Parathyroid adenoma (tissue), 2 donors: ENCODE results near the gene BAIAP2.
A peak's percentile ranks its signal among the peaks of the same experiment; 100 is the strongest.

ENCODE experiments used
- H2AFZ ChIP-seq: fragments of 300-600 bp; sonication (generic); one replicate; pipeline ENCODE4 v1.7.0; 2017; ENCODE audit warnings: antibody characterized with exemption, mild to moderate bottlenecking
- H3K27ac ChIP-seq: fragments of 300-600 bp; sonication (generic); one replicate; pipeline ENCODE4 v1.7.0; 2017
- H3K27me3 ChIP-seq: fragments of 300-600 bp; sonication (generic); one replicate; pipeline ENCODE4 v1.7.0; 2017; ENCODE audit warnings: low read length; ENCODE audit not compliant: control insufficient read depth, insufficient read depth
- H3K36me3 ChIP-seq: fragments of 300-600 bp; sonication (generic); one replicate; pipeline ENCODE4 v1.7.0; 2017; ENCODE audit warnings: low read length; ENCODE audit not compliant: control insufficient read depth, insufficient read depth
- H3K4me1 ChIP-seq: fragments of 300-600 bp; sonication (generic); one replicate; pipeline ENCODE4 v1.7.0; 2017; ENCODE audit warnings: control low read depth
- H3K4me2 ChIP-seq: fragments of 300-600 bp; sonication (generic); one replicate; pipeline ENCODE4 v1.7.0; 2017; ENCODE audit warnings: low read length
- H3K4me3 ChIP-seq: fragments of 300-600 bp; sonication (generic); one replicate; pipeline ENCODE4 v1.7.0; 2017; ENCODE audit warnings: low read depth, low read length
- H3K79me2 ChIP-seq: fragments of 300-600 bp; sonication (generic); one replicate; pipeline ENCODE4 v1.7.0; 2017; ENCODE audit warnings: control low read depth
- H3K9ac ChIP-seq: fragments of 300-600 bp; sonication (generic); one replicate; pipeline ENCODE4 v1.7.0; 2017; ENCODE audit warnings: mild to moderate bottlenecking
- H3K9me3 ChIP-seq: fragments of 300-600 bp; sonication (generic); one replicate; pipeline ENCODE4 v1.7.0; 2017; ENCODE audit warnings: low read length; ENCODE audit not compliant: control insufficient read depth
- TF ChIP-seq, protein P1 (sequence below): fragments of 300-600 bp; sonication (generic); IDR thresholded peaks from one replicate; pipeline ENCODE4 v1.7.0; 2017; ENCODE audit warnings: antibody characterized with exemption, mild to moderate bottlenecking
- donor health status: primary hyperparathyroidism.

Gene BAIAP2

DNA sequence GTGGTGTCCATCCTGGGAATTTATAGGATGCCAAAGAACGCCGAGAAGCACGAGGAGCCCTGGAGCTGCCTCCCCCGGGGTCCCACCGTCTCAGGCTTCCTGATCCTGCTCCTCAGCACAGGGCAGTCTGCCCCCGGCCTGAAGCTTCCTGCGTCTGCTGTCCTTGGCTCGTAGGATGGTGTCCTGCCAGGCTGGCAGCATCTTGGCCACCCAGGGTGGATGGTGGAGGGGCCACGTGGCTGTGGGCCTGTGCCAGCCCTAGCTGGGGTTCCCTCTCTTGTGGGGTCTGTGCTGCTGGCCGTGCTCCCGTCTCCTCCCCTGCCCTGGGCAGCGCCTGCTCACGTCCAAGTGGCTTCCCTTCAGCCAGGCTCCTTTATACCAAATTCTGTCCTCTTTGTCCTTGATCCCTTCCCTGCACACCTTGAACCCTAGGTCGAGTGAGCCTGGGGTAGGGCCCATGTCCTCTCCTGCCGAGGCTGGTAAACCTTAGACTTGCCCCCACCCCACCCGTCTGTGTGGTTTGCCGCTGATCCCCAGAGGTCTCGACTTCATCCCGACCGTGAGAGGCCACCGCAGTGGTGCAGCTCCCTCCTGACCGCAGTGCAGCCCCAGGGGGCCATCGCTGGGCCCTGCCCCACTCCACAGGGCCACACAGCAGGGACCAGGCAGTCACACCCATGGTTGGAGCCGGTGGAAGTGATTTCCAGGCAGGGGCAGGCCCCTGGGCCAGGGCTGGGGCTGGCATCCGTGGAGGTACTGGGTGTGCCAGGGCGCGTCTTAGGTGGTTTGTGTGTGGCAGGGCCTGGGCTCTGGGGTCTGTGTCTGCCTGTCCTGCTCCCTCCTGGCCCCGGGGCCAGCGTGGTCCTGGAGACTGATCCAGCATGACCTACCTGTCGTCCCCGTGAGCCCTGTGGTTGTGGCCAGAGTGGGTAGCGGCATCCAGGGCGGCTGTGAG lies 46.5 kb downstream of the BAIAP2 start:
- H3K79me2 ChIP-seq: peaks cover 7% of the 10 kb centered on the region
- peaks cover 8% of the 10 kb centered on the region for H3K4me1 ChIP-seq
- no peak overlapping the region for H3K27ac ChIP-seq
- no peak overlapping the region for H3K4me2 ChIP-seq
- no peaks in the 10 kb centered on the region for H3K27me3 ChIP-seq
- no peak overlapping the region for H2AFZ ChIP-seq
- no peaks in the 10 kb centered on the region for H3K36me3 ChIP-seq
- H3K9me3 ChIP-seq: no peaks in the 10 kb centered on the region
- H3K4me3 ChIP-seq: no peak overlapping the region
- TF ChIP-seq, protein P1, sequence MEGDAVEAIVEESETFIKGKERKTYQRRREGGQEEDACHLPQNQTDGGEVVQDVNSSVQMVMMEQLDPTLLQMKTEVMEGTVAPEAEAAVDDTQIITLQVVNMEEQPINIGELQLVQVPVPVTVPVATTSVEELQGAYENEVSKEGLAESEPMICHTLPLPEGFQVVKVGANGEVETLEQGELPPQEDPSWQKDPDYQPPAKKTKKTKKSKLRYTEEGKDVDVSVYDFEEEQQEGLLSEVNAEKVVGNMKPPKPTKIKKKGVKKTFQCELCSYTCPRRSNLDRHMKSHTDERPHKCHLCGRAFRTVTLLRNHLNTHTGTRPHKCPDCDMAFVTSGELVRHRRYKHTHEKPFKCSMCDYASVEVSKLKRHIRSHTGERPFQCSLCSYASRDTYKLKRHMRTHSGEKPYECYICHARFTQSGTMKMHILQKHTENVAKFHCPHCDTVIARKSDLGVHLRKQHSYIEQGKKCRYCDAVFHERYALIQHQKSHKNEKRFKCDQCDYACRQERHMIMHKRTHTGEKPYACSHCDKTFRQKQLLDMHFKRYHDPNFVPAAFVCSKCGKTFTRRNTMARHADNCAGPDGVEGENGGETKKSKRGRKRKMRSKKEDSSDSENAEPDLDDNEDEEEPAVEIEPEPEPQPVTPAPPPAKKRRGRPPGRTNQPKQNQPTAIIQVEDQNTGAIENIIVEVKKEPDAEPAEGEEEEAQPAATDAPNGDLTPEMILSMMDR: no peak
- H3K9ac ChIP-seq: no peak overlapping the region

DNA sequence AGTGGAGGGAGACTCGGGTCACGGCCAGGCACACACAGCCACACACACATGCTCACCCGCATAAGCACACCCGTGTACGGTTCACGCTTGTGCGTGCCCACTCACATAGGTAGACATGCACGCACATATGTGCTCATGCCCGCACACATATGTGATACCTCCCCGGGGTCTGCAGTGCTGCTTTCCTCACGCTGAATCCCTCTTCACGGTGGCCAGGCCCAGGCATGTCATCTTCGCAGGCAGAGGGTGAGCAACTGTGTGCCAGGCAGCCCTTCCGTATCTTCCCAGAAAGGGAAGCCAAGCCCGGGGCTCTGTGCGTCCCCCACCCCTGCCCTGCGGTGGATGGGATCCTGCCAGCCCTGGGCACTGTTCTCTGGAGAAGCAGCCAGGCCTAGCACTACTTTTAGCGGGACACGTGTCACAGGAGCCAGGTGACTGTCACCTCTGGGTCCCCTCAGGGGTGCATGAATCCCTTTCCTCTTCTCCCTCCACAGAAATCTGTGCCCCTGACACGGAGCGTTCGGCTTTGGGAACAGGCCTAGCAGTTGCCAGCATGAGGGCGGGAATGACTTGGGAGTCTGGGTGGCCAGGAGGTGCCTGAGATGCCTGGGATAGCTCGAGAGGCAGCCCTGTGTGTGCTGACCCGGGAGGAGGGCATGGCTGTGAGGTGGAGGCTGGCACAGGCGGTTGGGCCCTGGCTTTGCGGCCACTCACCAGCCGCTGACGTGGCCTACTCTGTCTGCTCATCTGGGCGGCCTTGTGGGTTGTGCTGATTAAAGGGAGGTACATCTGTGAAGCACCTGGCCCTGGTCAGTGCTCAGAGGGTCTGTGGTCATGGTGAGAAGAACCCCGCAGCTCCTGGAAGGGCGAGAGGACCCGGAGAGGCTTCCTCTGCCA lies 47.5 kb downstream of the BAIAP2 start:
- Histone ChIP-seq H3K4me1 (peaks cover 8% of the 10 kb centered on the region), H3K9ac (no peak overlapping the region)
- TF ChIP-seq, protein P1: no peak

DNA sequence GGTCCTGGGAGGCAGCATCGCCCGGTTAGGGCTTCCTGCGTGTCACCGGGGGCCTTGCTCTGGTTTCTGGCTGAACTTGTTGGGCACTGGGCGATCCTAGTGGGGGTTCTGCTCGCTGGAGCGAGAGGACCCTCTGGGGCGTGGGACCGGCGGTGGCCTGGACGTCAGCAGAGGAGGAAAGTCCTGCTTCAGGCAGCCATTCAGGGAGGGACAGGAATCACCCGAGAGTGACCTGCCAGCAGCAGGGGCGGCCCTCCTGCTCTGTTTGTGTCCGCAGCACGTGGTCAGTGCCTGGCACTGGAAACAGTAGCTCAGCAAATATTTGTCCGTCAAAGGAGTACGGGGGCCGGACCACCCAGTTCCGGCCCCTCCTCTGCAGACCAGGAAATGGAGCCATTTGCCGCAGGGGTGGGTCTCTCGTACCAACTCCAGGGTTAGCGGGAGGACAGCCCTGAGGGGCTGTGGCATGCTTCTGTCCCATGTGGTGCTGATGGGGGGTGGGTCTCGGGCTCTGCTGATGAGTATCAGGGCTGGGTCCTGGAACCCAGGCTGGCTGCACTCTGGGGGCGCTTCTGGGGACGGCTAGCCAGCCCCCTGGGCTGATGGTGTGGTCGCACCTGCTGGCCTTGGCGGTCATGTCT lies 48.3 kb downstream of the BAIAP2 start:
- Histone ChIP-seq H3K36me3 (no peaks in the 10 kb centered on the region), H3K4me3 (no peak overlapping the region), H3K4me2 (no peak overlapping the region), H3K27me3 (no peaks in the 10 kb centered on the region), H3K9ac (no peak overlapping the region), H3K4me1 (peaks cover 8% of the 10 kb centered on the region), H2AFZ (peak overlapping the region; percentile 74), H3K9me3 (no peaks in the 10 kb centered on the region), H3K27ac (peak overlapping the region; percentile 34), H3K79me2 (peaks cover 2% of the 10 kb centered on the region)
- TF ChIP-seq, protein P1: no peak

More for the DNA sequence above, 47.5 kb downstream of the BAIAP2 start:
- Histone ChIP-seq H3K27me3 (no peaks in the 10 kb centered on the region), H3K36me3 (no peaks in the 10 kb centered on the region), H3K9me3 (no peaks in the 10 kb centered on the region), H3K4me3 (no peak overlapping the region), H3K4me2 (no peak overlapping the region), H3K27ac (peak overlapping the region; percentile 34), H3K79me2 (peaks cover 2% of the 10 kb centered on the region), H2AFZ (peak overlapping the region; percentile 74)

DNA sequence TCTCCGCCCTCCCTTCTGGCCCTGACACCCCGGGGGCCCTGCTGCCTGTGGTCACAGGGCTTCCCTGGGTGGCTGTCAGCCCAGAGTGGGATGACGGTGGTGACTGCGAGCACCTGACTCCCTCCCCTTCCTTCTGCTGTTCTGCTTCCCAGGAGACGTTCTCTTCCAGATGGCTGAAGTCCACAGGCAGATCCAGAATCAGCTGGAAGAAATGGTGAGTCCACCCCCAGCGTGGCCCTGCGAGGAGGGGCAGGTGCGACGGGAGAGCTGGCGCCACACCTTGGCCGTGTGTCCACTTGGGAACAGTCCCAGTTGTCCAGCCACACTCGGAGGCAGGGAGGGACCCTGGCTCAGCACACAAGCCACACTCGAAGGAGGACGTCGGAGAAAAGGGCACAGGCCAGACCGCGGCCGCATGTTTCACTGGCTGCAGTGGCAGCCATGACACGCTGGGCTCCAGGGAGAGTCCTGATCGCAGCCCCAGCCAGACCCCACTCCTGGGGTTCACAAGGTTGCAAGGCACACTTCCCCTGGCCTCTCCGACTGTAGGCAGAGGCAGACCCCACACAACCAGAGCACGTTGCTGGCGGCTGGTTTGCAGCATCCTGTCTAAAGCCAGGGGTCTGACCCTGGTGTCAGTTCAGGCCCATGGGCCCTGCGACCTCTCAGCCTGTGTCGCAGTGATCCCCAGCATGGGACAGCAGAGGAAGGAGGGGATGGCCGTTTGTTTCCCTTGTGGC lies 49.9 kb downstream of the BAIAP2 start:
- H3K27me3 ChIP-seq: no peaks in the 10 kb centered on the region
- peaks cover 2% of the 10 kb centered on the region for H3K79me2 ChIP-seq
- peaks cover 8% of the 10 kb centered on the region for H3K4me1 ChIP-seq
- no peak overlapping the region for H3K27ac ChIP-seq
- H3K4me2 ChIP-seq: no peak overlapping the region
- no peaks in the 10 kb centered on the region for H3K9me3 ChIP-seq
- no peak overlapping the region for H3K9ac ChIP-seq
- TF ChIP-seq, protein P1: no peak
- no peak overlapping the region for H3K4me3 ChIP-seq
- no peaks in the 10 kb centered on the region for H3K36me3 ChIP-seq
- H2AFZ ChIP-seq: no peak overlapping the region
